Muscle layer of duodenum (tissue), 2 donors: ENCODE measurements around the gene GBP3.
"Not testable (repeated sequence)": the region's sequence is repeated elsewhere in the genome, so short reads cannot be mapped to it uniquely, and the experiment has no call there.

Experiments used
- H3K27ac ChIP-seq: one replicate; pipeline ENCODE4 v1.7.0; 2013; ENCODE audit warnings: mild to moderate bottlenecking, low read length
- H3K27me3 ChIP-seq: one replicate; pipeline ENCODE4 v1.7.0; 2013; ENCODE audit warnings: low read depth, mild to moderate bottlenecking, control low read depth, low read length
- H3K36me3 ChIP-seq, 2 donors: one replicate each; pipeline ENCODE4 v1.7.0; 2013; ENCODE audit warnings: low read length in 2 of 2, control low read depth in 1 of 2, mild to moderate bottlenecking in 1 of 2; ENCODE audit not compliant: insufficient read depth in 2 of 2, control insufficient read depth in 1 of 2
- H3K4me1 ChIP-seq, 2 donors: one replicate each; pipeline ENCODE4 v1.7.0; 2013; ENCODE audit warnings: low read length in 2 of 2, mild to moderate bottlenecking in 2 of 2, control low read depth in 1 of 2, moderate library complexity in 1 of 2; ENCODE audit not compliant: insufficient read depth in 2 of 2, control insufficient read depth in 1 of 2
- H3K4me3 ChIP-seq, 2 donors: one replicate each; pipeline ENCODE4 v1.7.0; 2013; ENCODE audit warnings: low read length in 2 of 2, low read depth in 1 of 2, mild to moderate bottlenecking in 1 of 2
- H3K9me3 ChIP-seq, 2 donors: one replicate each; pipeline ENCODE4 v1.7.0; 2013; ENCODE audit warnings: low read length in 2 of 2, control low read depth in 1 of 2, mild to moderate bottlenecking in 1 of 2; ENCODE audit not compliant: control insufficient read depth in 1 of 2
- donor health status: healthy.

The GBP3 gene

DNA sequence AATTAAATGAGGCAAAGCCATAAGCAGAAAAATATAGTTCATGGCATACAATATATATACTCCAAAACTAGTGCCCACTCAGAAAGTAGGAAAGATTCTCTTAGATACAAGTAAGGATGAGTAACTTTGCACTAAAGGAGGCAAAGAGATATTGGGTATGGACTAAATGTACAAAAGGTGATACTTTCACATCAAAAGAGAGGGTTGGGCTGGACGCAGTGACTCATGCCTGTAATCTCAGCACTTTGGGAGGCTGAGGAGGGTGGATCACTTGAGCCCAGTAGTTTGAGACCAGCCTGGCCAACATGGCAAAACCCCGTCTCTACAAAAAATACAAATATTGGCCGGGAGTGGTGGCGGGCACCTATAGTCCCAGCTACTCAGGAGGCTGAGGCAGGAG lies 37.0 kb downstream of the GBP3 start:
- H3K27ac ChIP-seq, result peak overlapping the region; percentile 78
- H3K36me3 ChIP-seq, result peaks cover 0 to 9% of the 10 kb centered on the region in 2 donors
- H3K9me3 ChIP-seq, result no peaks in the 10 kb centered on the region
- peaks cover 14 to 22% of the 10 kb centered on the region in 2 donors for H3K4me1 ChIP-seq
- H3K27me3 ChIP-seq, result no peaks in the 10 kb centered on the region
- H3K4me3 ChIP-seq, result no peak overlapping the region

DNA sequence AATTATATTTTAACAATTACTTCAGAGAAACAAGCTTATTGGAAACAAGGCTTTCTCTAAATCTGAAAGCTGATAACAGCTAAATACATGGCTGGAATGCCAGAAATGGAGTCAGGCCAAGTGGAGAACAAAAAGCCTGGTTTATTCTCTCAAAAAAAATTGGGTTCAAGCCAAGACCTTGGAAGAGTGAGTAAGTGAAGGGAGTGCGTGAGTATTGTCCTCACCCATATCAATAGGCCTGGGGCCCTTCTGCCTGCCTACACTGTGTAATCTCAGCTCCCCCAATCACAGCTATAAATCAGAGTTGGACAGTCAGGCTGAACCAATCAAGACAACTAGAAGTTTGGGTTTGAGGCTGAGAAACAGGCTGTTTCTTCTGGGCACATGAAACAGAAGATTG lies 37.6 kb downstream of the GBP3 start:
- Histone ChIP-seq H3K4me1 (peaks cover 9 to 28% of the 10 kb centered on the region in 2 donors), H3K9me3 (no peaks in the 10 kb centered on the region), H3K4me3 (no peak overlapping the region), H3K27ac (peak overlapping the region; percentile 78), H3K27me3 (no peaks in the 10 kb centered on the region), H3K36me3 (peaks cover 0 to 9% of the 10 kb centered on the region in 2 donors)

DNA sequence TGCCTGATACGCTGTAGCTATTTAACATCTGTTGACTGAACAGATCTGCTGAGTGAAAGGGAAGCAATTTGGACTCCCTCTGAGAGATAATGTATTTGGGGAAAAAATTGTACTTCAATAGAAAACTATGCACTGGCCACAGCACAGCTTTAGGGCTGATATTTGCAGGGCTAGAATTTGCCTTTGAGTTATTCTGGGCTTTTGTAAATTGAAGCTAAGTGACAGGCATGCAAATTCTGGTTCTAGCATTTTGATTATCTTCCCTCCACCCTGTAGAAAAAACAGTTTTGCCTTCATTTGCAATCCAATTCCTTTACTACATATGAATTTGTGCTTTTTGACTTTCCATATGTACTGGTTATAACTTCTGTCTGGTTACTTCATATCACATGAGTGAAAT lies 38.1 kb downstream of the GBP3 start:
- peaks cover 0 to 9% of the 10 kb centered on the region in 2 donors for H3K36me3 ChIP-seq
- H3K4me1 ChIP-seq, result peaks cover 9 to 33% of the 10 kb centered on the region in 2 donors

DNA sequence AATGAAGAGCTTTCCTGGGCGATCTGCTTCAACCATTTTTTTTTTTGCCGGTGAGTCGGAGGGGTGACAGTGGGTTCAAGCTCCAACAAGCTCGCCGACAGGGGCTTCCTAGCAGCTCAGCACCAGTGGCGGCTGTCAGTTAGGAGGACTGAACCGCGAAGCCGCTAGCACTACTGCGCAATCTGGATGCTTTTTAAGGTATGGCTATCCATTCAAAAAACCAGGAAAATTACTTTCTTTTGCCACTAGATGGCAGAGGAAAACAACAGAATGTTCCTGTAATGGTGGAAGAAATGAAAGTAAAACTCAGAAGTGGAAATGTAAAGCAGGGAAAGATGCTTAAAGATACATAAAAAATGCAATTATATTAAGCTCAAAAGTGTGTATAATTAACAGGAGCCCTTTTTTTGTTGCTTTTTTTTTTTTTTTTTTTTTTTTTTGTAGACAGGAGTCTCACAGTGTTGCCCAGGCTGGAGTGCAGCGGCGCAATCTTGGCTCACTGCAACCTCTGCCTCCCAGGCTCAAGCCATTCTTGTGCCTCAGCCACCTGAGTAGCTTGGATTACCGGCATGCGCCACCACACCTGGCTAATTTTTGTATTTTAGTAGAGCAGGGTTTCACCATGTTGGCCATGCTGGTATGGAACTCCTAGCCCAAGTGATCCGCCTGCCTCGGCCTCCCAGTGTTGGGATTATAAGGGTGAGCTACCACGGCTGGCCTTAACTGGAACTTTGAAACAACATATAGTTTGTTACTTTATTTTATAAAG lies 38.7 kb downstream of the GBP3 start:
- Histone ChIP-seq H3K4me1 (peaks cover 10 to 39% of the 10 kb centered on the region in 2 donors), H3K36me3 (peaks cover 0 to 9% of the 10 kb centered on the region in 2 donors), H3K9me3 (no peaks in the 10 kb centered on the region), H3K27me3 (no peaks in the 10 kb centered on the region), H3K27ac (no peak overlapping the region), H3K4me3 (peak overlapping the region in 1 of 2 donors; percentile 8)

More for the DNA sequence above, 38.1 kb downstream of the GBP3 start:
- Histone ChIP-seq H3K27ac (peak overlapping the region; percentile 78), H3K9me3 (no peaks in the 10 kb centered on the region), H3K4me3 (peak overlapping the region in 1 of 2 donors; percentile 8), H3K27me3 (no peaks in the 10 kb centered on the region)

DNA sequence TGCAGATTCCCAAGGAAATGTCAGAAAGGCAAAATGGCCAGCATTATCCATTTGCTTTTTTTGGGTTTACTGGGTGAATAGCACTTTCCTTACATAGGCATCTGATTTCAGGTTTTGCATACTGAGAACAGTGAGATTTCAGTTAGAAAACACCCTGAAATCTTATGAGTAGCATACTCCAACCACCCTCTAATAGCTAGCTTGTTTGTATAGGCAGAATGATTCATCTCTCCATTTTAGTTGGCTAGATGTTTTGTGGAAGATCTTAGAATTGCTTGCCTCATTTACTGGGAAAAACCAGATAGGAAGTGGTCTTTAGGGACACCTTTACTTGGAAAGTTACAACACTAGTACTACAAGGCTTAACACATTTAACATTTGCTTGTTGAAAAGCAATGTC lies 40.6 kb downstream of the GBP3 start:
- H3K27ac ChIP-seq, result no peak overlapping the region
- no peak overlapping the region for H3K4me3 ChIP-seq
- H3K4me1 ChIP-seq, result peaks cover 13 to 47% of the 10 kb centered on the region in 2 donors
- H3K27me3 ChIP-seq, result no peaks in the 10 kb centered on the region
- H3K36me3 ChIP-seq, result peaks cover 0 to 4% of the 10 kb centered on the region in 2 donors
- H3K9me3 ChIP-seq, result no peaks in the 10 kb centered on the region

DNA sequence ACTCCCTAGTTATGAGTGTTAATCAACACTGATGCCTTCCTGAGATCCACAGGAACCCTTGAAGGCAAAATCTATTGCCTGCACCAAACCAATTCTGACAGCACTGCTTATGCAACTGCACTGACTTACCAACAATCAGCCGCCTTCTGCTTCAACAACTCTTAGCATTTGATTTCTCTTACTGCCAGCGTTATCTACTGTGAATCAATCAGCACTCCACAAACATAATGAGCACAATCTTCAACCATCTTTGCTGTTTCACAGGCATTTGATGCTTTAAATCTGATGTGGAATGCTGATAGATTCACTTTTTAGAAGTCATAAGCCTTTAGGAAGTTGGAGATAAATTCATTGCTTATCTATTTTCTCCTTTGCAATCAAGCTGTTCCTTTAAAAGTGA lies 41.2 kb downstream of the GBP3 start:
- H3K4me3 ChIP-seq, H3K9me3 ChIP-seq, H3K27ac ChIP-seq, H3K36me3 ChIP-seq, H3K27me3 ChIP-seq: not testable (repeated sequence)
- H3K4me1 ChIP-seq, result peaks cover 13 to 47% of the 10 kb centered on the region in 2 donors

DNA sequence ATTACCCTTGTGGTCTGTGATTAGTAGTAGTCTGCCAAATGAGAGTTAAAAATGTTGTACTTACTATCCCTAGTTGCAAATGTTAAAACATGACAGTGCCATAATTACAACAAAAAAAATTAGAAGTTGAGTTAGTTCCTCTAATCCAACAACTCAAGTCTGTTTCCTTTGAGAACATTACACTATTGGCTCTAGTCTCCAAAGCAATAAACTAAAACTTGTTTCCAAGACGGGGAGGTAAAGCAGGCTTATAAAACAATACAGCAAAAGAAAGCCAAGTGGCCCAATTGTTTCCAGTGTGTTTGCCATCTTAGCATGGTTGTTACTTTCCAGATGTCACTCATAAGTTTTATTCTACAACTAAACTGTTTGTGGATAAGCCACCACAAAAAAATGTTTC lies 41.8 kb downstream of the GBP3 start:
- Histone ChIP-seq H3K9me3 (no peaks in the 10 kb centered on the region), H3K27me3 (no peaks in the 10 kb centered on the region), H3K36me3 (no peaks in the 10 kb centered on the region), H3K4me3 (no peak overlapping the region), H3K4me1 (peaks cover 13 to 45% of the 10 kb centered on the region in 2 donors), H3K27ac (no peak overlapping the region)

DNA sequence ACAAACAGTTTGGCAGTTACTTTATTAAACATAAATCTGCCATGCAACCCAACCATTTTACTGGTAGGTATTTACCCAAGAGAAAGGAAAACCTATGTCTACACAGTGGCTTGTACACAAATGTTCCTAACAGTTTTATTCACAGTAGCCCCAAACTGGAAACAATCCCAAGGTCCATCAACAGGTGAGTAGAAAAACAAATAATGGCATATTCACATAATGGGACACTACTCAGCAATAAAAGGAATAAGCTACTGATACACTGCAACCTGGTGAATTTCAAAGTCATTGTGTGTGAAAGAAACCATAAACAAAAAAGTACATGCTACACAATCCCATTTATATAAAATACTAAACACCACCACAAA lies 42.9 kb downstream of the GBP3 start:
- Histone ChIP-seq H3K4me3 (no peak overlapping the region), H3K27me3 (no peaks in the 10 kb centered on the region), H3K27ac (no peak overlapping the region), H3K9me3 (no peaks in the 10 kb centered on the region), H3K36me3 (no peaks in the 10 kb centered on the region), H3K4me1 (peaks cover 5 to 34% of the 10 kb centered on the region in 2 donors)

DNA sequence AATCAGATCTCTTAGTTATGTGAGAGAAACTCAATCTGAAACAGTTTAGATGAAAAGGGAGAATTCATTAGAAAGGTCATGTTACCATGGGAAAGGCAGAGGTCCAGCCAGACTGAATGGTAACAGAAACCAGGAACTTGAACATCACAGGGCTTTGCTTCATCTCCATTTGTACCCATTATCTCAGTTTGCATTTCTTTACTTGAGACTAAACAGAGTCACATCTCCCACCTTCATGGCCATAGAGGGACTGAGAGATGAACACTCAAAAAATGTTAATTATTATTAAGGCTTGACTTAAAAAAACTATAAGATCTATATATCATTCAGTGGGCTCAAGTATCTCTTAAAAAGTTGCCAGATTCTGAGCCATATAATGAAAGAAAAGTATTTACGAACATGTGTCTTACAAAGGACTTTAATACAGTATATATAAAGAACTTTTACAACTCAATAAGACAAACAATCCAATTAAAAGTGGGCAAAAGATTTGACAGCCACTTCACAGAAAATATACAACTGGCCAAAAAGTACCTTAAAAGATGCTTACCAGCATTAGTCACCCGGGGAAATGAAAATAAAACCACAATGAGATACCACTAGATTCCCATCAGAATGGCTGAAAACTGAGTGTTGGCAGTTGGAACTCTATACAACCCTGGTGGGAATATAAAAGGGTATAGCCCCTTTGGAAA lies 43.5 kb downstream of the GBP3 start:
- H3K9me3 ChIP-seq, result no peaks in the 10 kb centered on the region
- H3K4me3 ChIP-seq, result no peak overlapping the region
- H3K4me1 ChIP-seq, result peaks cover 3 to 28% of the 10 kb centered on the region in 2 donors
- no peaks in the 10 kb centered on the region for H3K27me3 ChIP-seq
- H3K27ac ChIP-seq, result no peak overlapping the region
- H3K36me3 ChIP-seq, result no peaks in the 10 kb centered on the region

DNA sequence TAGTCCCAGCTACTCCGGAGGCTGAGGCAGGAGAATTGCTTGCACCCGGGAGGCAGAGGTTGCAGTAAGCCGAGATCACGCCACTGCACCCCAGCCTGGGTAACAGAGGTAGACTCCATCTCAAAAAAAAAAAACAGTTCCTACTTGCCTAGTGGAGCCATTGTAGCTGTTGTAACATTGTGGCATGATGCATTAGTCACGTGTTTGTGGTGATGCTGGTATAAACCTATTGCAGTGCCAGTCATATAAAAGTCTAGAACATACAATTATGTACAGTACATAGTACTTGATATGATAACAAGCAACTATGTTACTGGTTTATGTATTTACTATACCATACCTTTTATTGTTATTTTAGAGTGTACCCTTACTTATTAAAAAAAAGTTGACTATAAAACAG lies 46.4 kb downstream of the GBP3 start:
- Histone ChIP-seq H3K36me3 (no peaks in the 10 kb centered on the region), H3K4me3 (no peak overlapping the region), H3K4me1 (peaks cover 3 to 32% of the 10 kb centered on the region in 2 donors), H3K27ac (no peak overlapping the region), H3K9me3 (no peaks in the 10 kb centered on the region), H3K27me3 (no peaks in the 10 kb centered on the region)

DNA sequence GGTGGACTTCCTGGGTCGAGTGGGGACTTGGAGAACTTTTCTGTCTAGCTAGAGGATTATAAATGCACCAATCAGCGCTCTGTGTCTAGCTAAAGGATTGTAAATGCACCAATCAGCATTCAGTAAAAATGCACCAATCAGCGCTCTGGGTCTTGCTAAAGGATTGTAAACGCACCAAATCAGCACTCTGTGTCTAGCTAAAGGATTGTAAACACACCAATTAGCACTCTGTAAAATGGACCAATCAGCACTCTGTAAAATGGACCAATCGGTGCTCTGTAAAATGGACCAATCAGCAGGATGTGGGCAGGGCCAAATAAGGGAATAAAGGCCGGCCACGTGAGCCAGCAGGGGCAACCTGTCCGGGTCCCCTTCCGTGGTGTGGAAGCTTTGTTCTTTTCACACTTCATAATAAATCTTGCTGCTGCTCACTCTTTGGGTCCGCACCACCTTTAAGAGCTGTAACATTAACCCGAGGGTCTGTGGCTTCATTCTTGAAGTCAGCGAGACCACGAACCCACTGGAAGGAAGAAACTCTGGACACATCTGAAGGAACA lies 48.0 kb downstream of the GBP3 start:
- H3K27me3 ChIP-seq, H3K9me3 ChIP-seq, H3K27ac ChIP-seq, H3K36me3 ChIP-seq, H3K4me3 ChIP-seq: not testable (repeated sequence)
- H3K4me1 ChIP-seq, result peaks cover 3 to 22% of the 10 kb centered on the region in 2 donors
